Prostate gland (tissue), 2 donors: Measurements from ENCODE around the gene IFNA2. TPM values are rescaled to one million over a fixed set of nuclear protein-coding genes. Genes with fewer than 3 reads are reported as not detected.

Experiments used
- DNase-seq: peaks from one replicate; pipeline ENCODE4 v3.0.0-alpha.2; 2019; ENCODE audit warnings: low spot score
- H3K27ac ChIP-seq, 2 donors: fragments of 200-600 bp; sonication (generic); 2 replicates each; pipeline ENCODE4 v1.5.1; 2017 to 2019
- H3K27me3 ChIP-seq: fragments of 200-600 bp; sonication (generic); replicated peaks from 2 replicates; pipeline ENCODE4 v1.5.1; 2019; ENCODE audit not compliant: insufficient read depth
- H3K36me3 ChIP-seq, 2 donors: fragments of 200-600 bp; sonication (generic); 1 replicate in 1 of 2; 2 replicates in 1 of 2; pipeline versions ENCODE4 v1.5.1 to v1.8.1; 2017 to 2019
- H3K4me1 ChIP-seq: fragments of 200-600 bp; sonication (generic); replicated peaks from 2 replicates; pipeline ENCODE4 v1.5.1; 2019
- H3K4me3 ChIP-seq, 2 donors: fragments of 200-600 bp; sonication (generic); 2 replicates each; pipeline ENCODE4 v1.5.1; 2017 to 2019
- H3K9me3 ChIP-seq: fragments of 200-600 bp; sonication (generic); 2 replicates; pipeline ENCODE4 v1.5.1; 2017
- POLR2A ChIP-seq: fragments of 450-650 bp; IDR thresholded peaks from one replicate; pipeline ENCODE4 v1.6.1; 2016; ENCODE audit warnings: antibody characterized with exemption, mild to moderate bottlenecking
- POLR2AphosphoS5 ChIP-seq: sonication (generic); formaldehyde crosslinking; IDR thresholded peaks from one replicate; pipeline ENCODE4 v1.6.1; 2017; ENCODE audit warnings: antibody characterized with exemption
- WGBS: methylation state at CpG from one replicate; pipeline ENCODE4 v1.1.5; 2018; 5-methylcytosine and 5-hydroxymethylcytosine counted together
- intact Hi-C: fragments of 100-400 bp; cut with DNase I; formaldehyde crosslinking; loops from one replicate; pipeline ENCODE4 v1.14.2; 2022
- total RNA-seq, 2 donors: library from RNA; depleted of rRNA; stranded (reverse); fragments of >200 nt; gene quantifications; one replicate each; pipeline ENCODE4 v1.1.0, GENCODE V29; 2016
- TF ChIP-seq, protein P1 (sequence below), 4 experiments: fragments of 200-600 bp in 2 of 4; fragments of 450-650 bp in 2 of 4; sonication (generic) in 2 of 4; IDR thresholded peaks; 1 replicate in 3 of 4; 2 replicates in 1 of 4; pipeline ENCODE4 v1.5.1; 2016 to 2019; ENCODE audit warnings: antibody characterized with exemption in 4 of 4, mild to moderate bottlenecking in 2 of 4, moderate library complexity in 2 of 4

The IFNA2 gene
- total RNA-seq, 2 donors from 2014 or later, result not detected

- Histone ChIP-seq H3K4me3 (no peak overlapping the region), H3K27ac (no peak overlapping the region), H3K27me3 (no peaks in the 10 kb centered on the region), H3K9me3 (no peaks in the 10 kb centered on the region), H3K36me3 (no peaks in the 10 kb centered on the region), H3K4me1 (peaks cover 8% of the 10 kb centered on the region)
- intact Hi-C loops, result loop anchor here (10.0 kb wide), 1 partner anchor 668 kb away; the partner anchor contains the start of gene CDKN2B
- no peak for DNase-seq
- TF ChIP-seq POLR2AphosphoS5 (no peak), POLR2A (no peak)
- TF ChIP-seq, protein P1, sequence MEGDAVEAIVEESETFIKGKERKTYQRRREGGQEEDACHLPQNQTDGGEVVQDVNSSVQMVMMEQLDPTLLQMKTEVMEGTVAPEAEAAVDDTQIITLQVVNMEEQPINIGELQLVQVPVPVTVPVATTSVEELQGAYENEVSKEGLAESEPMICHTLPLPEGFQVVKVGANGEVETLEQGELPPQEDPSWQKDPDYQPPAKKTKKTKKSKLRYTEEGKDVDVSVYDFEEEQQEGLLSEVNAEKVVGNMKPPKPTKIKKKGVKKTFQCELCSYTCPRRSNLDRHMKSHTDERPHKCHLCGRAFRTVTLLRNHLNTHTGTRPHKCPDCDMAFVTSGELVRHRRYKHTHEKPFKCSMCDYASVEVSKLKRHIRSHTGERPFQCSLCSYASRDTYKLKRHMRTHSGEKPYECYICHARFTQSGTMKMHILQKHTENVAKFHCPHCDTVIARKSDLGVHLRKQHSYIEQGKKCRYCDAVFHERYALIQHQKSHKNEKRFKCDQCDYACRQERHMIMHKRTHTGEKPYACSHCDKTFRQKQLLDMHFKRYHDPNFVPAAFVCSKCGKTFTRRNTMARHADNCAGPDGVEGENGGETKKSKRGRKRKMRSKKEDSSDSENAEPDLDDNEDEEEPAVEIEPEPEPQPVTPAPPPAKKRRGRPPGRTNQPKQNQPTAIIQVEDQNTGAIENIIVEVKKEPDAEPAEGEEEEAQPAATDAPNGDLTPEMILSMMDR (IDR thresholded peaks at IDR 0.05), result no peak
Measured at GRCh38 chr9:21336457-21336856, 48.7 kb downstream of the IFNA2 start.

DNA sequence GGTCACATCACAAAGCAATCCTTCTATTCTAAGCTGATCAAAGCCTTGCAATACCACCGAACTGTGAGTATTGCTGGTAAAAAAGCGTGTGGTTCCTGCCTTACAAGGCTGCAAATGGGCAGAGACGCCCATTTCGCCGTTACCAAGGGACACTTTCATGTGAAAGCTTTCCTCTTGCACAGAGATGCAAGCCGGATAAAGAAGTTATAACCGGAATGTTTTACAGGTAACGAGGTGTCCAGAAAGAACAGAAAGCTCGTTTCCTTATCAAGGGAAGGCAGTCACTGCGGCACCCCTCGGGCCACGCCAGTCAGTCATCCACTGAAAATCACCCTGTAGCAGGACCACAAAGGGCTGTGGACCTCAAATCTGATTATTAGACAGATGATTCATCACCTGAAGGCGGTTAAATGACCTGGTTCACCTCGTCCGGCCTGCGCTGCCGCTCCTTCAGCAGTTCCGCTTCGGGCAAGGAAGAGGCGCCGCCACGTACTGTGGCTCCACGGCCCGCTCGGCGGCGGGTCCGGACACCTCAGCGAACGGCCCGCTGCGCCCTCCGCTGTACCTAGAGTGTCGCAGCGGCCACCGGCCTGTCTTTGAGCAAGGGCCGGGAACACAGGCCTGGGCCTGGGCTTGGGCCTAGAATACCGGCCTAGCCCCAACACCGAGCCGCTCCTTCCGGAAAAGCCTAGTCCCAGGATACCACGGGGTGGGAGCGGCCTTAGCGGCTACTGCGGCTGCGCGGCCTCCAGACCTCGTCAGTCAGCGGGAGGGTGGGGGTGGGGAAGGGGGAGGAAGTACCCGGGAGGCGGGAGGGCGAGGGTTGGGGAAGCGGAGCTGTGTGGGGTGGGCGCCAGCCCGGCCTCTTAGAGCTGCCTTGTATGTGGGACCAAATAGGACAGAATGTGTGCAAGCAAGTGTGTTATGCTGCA, 50.2 kb downstream of the IFNA2 start, which contains the start of gene KLHL9:
TSS of gene KLHL9 (minus strand) at position 704 of the 932 bp plus-strand sequence. CDS start at position 159, 545 bp downstream.
- peak within 1 kb of the TSS; percentile 95 to 96 for H3K27ac ChIP-seq
- under 1% methylated on average over 55 of the region's 55 CpGs for WGBS
- peak; percentile 91 for DNase-seq
- intact Hi-C loops, result loop anchor here (5.0 to 10.0 kb wide), 2 partner anchors 467 to 670 kb away; partner anchors contain the start of genes CDKN2B and MTAP
- peak within 1 kb of the TSS; percentile 74 to 79 for H3K4me3 ChIP-seq
- no peaks in the 10 kb centered on the region for H3K27me3 ChIP-seq
- H3K9me3 ChIP-seq, result no peaks in the 10 kb centered on the region
- H3K36me3 ChIP-seq, result no peaks in the 10 kb centered on the region
- TF ChIP-seq POLR2A (peak; percentile 62), POLR2AphosphoS5 (peak; percentile 84)
- TF ChIP-seq, protein P1 (IDR thresholded peaks at IDR 0.05), result no peak
- peaks cover 8% of the 10 kb centered on the region for H3K4me1 ChIP-seq

Other genes starting within 250 kb of the IFNA2 start
- not detected for gene IFNW1, start 243.6 kb downstream of the IFNA2 start, total RNA-seq
- not detected for gene IFNA21, start 218.7 kb downstream of the IFNA2 start, total RNA-seq
- not detected for gene IFNA4, start 197.8 kb downstream of the IFNA2 start, total RNA-seq
- not detected for gene IFNA7, start 183.2 kb downstream of the IFNA2 start, total RNA-seq
- not detected for gene IFNA10, start 178.3 kb downstream of the IFNA2 start, total RNA-seq
- gene IFNA16, start 168.1 kb downstream of the IFNA2 start, total RNA-seq, result not detected
- gene IFNA17, start 157.2 kb downstream of the IFNA2 start, total RNA-seq, result not detected
- gene IFNA14, start 145.4 kb downstream of the IFNA2 start, total RNA-seq, result not detected
- gene IFNA5, start 80.1 kb downstream of the IFNA2 start, total RNA-seq, result not detected
- gene KLHL9, start 50.0 kb downstream of the IFNA2 start, total RNA-seq, result 10 to 100 TPM; 21.4 to 31.4 TPM
- gene IFNA6, start 34.5 kb downstream of the IFNA2 start, total RNA-seq, result under 1 TPM in 1 of 2 donors, not detected in 1; 0.34 TPM
- gene IFNA13, start 17.3 kb downstream of the IFNA2 start, total RNA-seq, result not detected
- gene IFNA8, start 23.7 kb upstream of the IFNA2 start, total RNA-seq, result not detected
- not detected for gene IFNA1, start 55.0 kb upstream of the IFNA2 start, total RNA-seq
- gene IFNE, start 96.9 kb upstream of the IFNA2 start, total RNA-seq, result not detected